Mesothelial cell of epicardium (in vitro differentiated cells): Measurements from ENCODE around the gene PHYHD1. TPM values are rescaled to one million over a fixed set of nuclear protein-coding genes. Genes with fewer than 3 reads are reported as not detected.

Source experiments
- DNase-seq, 2 experiments: peaks; one replicate each; pipeline ENCODE4 v3.0.0; 2021; ENCODE audit warnings: low spot score in 2 of 2; ENCODE audit not compliant: unreplicated experiment in 2 of 2
- H3K27ac Mint-ChIP-seq: 2 replicates; pipeline ENCODE4 v1.8.0; 2021; ENCODE audit warnings: mixed read lengths
- H3K27me3 Mint-ChIP-seq: 2 replicates; pipeline ENCODE4 v1.8.0; 2021; ENCODE audit warnings: low read depth, mixed read lengths
- H3K36me3 Mint-ChIP-seq: 2 replicates; pipeline ENCODE4 v1.8.0; 2021; ENCODE audit warnings: mixed read lengths
- H3K4me1 Mint-ChIP-seq: 2 replicates; pipeline ENCODE4 v1.8.0; 2021; ENCODE audit warnings: mixed read lengths
- H3K4me3 Mint-ChIP-seq: 2 replicates; pipeline ENCODE4 v1.8.0; 2021; ENCODE audit warnings: mild to moderate bottlenecking, moderate library complexity, mixed read lengths
- H3K9me3 Mint-ChIP-seq: 2 replicates; pipeline ENCODE4 v1.8.0; 2021; ENCODE audit warnings: mixed read lengths
- total RNA-seq: library from RNA; stranded (reverse); gene quantifications from 3 replicates; pipeline ENCODE4 v1.2.1, GENCODE V29; 2021
- TF ChIP-seq, protein P1 (sequence below): fragments of 200-600 bp; sonication (generic); IDR thresholded peaks from one replicate; pipeline ENCODE4 v1.5.0; 2021; ENCODE audit warnings: antibody characterized with exemption; ENCODE audit not compliant: unreplicated experiment

Gene PHYHD1
- 22.2 to 25.4 TPM (median 24.3 TPM) in 3 replicates for total RNA-seq

DNA sequence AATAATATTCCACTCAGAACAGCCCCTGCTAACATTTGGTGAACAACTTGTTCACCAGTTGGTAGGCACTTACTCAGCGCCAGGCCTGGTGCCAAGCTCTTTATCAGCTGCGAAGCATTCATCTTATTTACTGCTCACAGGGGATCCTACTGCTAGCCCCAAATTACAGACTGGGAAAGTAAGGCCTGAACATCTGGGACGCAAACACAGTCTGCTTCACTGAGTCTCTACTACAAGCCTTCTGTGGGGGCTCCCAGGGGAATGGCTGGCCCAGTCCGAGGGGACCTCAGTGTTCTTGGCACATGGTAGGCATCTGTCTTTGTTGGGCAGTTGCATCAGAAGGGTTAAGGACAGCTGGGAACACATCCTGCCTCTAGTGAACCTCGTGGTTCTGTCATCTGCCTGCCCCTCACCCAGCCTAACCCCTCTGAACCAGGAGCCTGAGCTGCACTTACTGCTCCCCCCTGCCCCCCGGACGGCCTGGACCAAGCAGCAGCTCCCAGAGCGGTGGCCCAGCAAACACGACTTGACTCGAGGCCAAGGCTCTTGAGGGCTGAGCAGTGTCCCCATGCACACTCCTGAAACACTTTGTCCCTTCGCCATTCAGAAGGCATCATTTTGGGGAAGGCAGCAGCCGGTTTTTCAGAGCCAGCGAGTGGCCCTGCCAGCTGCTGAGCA is at the start of gene PHYHD1:
TSS of gene PHYHD1 (plus strand) at position 602 of the 678 bp plus-strand sequence. CDS start 1,342 bp downstream, outside the sequence.
- Mint-ChIP-seq H3K4me1 (peaks cover 15% of the 10 kb centered on the region), H3K9me3 (no peaks in the 10 kb centered on the region), H3K27me3 (no peaks in the 10 kb centered on the region), H3K36me3 (peaks cover 10% of the 10 kb centered on the region), H3K27ac (peak within 1 kb of the TSS; percentile 98), H3K4me3 (peak within 1 kb of the TSS; percentile 84)
- TF ChIP-seq, protein P1, sequence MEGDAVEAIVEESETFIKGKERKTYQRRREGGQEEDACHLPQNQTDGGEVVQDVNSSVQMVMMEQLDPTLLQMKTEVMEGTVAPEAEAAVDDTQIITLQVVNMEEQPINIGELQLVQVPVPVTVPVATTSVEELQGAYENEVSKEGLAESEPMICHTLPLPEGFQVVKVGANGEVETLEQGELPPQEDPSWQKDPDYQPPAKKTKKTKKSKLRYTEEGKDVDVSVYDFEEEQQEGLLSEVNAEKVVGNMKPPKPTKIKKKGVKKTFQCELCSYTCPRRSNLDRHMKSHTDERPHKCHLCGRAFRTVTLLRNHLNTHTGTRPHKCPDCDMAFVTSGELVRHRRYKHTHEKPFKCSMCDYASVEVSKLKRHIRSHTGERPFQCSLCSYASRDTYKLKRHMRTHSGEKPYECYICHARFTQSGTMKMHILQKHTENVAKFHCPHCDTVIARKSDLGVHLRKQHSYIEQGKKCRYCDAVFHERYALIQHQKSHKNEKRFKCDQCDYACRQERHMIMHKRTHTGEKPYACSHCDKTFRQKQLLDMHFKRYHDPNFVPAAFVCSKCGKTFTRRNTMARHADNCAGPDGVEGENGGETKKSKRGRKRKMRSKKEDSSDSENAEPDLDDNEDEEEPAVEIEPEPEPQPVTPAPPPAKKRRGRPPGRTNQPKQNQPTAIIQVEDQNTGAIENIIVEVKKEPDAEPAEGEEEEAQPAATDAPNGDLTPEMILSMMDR, result no peak
- no peak for DNase-seq

DNA sequence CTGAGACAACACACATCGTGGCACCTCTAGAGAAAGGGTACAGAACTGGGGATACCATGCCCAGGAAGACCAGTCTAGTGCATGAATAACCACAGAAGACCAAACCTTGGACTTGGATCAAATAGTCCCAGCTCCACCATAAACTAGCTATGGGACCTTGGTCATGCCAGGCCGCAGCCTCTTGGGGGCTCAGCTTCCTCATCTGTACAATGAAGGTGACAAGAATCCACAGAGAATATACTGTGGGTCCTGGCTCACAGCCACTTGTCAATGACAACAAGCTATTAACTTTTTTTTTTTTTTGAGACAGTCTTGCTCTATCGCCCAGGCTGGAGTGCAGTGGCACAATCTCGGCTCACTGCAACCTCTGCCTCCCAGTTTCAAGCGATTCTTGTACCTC is 42.9 kb upstream of the PHYHD1 start:
- H3K4me3 Mint-ChIP-seq, result no peak overlapping the region
- no peaks in the 10 kb centered on the region for H3K36me3 Mint-ChIP-seq
- no peaks in the 10 kb centered on the region for H3K27me3 Mint-ChIP-seq

DNA sequence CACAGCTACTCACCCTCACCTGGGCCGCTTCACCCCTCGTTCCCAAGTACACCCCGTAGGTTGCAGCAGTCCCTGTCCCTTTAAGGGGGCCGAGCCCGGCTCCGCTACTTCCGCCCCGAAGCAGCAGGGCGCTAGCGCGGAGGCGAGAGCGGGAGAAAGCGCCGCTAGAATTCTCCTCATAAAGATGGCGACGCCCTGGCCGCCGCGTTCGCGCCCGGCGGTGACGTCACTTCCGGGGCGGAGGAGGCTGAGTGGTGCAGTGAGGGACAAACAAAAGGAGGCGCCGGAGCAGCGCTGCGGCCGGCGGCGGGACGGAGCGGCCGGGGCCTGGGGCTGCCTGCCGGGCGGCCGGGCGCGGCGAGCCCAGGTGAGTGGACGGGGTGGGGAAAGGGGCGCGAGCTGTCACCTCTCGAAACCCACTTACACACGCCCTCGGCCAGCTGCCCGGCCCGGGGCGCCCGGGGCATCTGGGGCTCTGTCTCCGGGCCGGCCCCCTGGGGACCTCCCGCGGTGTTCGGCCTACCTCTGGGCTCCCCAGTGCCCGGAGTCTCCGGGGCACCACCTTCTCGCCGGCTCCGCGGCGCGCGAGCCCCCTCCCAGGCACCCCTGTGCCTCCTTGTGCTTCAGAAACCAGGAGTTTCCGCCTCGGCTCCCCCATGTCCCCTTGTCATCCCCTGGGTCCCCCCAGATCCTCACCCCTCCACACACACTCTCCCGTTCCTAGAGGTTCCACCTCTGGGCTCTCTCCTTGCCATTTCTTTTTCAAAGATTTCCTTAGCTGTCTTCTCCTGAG is 38.7 kb upstream of the PHYHD1 start, which contains the start of the genes KYAT1 and LRRC8A:
TSS of gene KYAT1 (minus strand) at position 67 of the 793 bp plus-strand sequence. CDS start 36,545 bp downstream, outside the sequence.
TSS of gene LRRC8A (plus strand) at position 250 of the 793 bp plus-strand sequence. CDS start 25,032 bp downstream, outside the sequence.
- TF ChIP-seq, protein P1, result no peak
- Mint-ChIP-seq H3K27me3 (no peaks in the 10 kb centered on the region), H3K9me3 (no peaks in the 10 kb centered on the region), H3K27ac (peak within 1 kb of the TSS; percentile 98), H3K36me3 (peaks cover 5% of the 10 kb centered on the region), H3K4me3 (peak within 1 kb of the TSS; percentile 98), H3K4me1 (peaks cover 14% of the 10 kb centered on the region)
- DNase-seq, result peak; percentile 94 to 98

More for the DNA sequence above, 42.9 kb upstream of the PHYHD1 start:
- TF ChIP-seq, protein P1, result no peak
- H3K9me3 Mint-ChIP-seq, result no peaks in the 10 kb centered on the region
- peaks cover 7% of the 10 kb centered on the region for H3K4me1 Mint-ChIP-seq
- H3K27ac Mint-ChIP-seq, result no peak overlapping the region
- DNase-seq, result no peak

DNA sequence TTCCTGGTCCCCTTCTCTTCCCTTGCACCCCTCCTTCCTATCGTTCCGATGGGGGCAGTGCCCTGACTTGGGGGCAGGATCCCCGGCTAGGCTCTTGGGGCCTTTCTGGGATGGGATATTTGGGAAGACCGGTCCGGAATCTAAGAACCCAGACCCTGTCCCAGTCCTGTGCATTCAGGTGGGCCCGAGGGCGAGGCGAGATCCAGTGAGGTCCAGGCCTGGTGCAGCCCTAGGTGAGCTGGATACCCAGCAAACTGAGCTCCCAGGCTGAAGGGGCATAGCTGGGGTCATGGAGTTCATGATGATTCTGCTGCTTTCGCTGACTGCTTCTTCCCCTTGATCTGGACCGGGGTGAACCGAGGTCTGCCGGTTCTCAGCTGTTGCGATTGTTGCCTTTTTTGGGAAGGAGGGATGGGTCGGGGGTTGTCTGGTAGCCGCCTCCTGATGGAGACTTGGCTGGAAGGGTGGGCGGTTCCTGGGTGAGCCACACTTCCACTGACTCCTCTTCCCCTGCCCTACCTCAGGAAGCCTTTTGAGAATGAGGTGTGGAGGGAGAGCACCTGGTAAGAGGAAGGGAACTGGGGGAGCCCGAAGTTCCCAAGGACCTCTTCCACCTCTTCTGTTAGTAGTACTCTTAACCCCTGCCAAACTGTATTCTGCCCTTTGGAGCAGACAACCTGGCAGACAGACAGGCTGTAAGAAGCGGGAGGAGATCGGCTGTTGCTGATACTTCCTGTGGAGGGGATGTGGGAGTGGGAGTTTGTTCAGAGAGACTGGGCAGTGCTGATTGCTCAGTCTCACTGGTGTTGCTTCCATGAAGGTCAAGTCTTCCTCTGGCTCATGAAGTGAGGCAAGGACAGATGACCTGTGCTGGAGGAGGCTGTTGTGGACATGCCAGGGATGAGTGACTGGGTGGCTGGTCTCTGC is 37.8 kb upstream of the PHYHD1 start:
- DNase-seq, result no peak
- Mint-ChIP-seq H3K9me3 (no peaks in the 10 kb centered on the region), H3K27ac (peak overlapping the region; percentile 98), H3K4me3 (peak overlapping the region; percentile 98), H3K4me1 (peaks cover 14% of the 10 kb centered on the region), H3K27me3 (no peaks in the 10 kb centered on the region), H3K36me3 (peaks cover 5% of the 10 kb centered on the region)
- TF ChIP-seq, protein P1, result no peak

DNA sequence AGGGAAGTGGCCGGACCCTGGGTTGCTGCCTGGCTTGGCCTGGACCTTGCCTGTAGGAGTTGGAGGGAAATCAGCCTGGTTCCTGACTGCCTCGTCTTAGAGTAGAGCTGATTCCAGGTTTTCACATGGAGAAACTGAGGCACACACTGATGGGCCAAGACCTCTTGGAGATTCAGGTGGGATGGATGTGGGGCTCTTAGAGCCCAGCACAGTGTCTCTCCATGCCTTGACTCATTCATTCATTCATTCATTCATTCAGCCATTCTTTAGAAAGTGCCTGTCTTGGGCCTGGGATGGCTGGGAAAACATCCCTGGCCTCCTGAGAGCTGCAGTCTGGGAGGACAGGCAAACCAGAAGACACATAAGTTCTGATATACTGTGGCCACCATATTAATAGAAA is 36.6 kb upstream of the PHYHD1 start:
- TF ChIP-seq, protein P1, result no peak
- Mint-ChIP-seq H3K27ac (no peak overlapping the region), H3K27me3 (no peaks in the 10 kb centered on the region), H3K9me3 (no peaks in the 10 kb centered on the region), H3K4me3 (peak overlapping the region; percentile 41), H3K36me3 (peaks cover 10% of the 10 kb centered on the region), H3K4me1 (peaks cover 14% of the 10 kb centered on the region)
- no peak for DNase-seq
